ENCODE data around the gene DPH2.

The DPH2 gene

GRCh38 chr1:43933386-43934100 is 36.3 kb upstream of the DPH2 start, which contains the start of gene ARTN:
Gene ARTN (plus strand): TSS chr1:43933801. CDS start chr1:43935657, 1,856 bp downstream.
- peak within 1 kb of the TSS; percentile 53 for H3K4me3 ChIP-seq (ENCODE audit: low read depth in 1 of 2, low read length in 2 of 2)
- H3K9ac ChIP-seq (ENCODE audit: low read depth in 1 of 2, low read length in 2 of 2): peak within 1 kb of the TSS; percentile 7 to 20

GRCh38 chr1:43934101-43934985 is 35.5 kb upstream of the DPH2 start:
- H3K4me1 ChIP-seq (ENCODE audit: control insufficient read depth in 1 of 2, insufficient read depth in 2 of 2, low read length in 2 of 2): peaks cover 15 to 21% of the 10 kb centered on the region in 2 donors
- peak overlapping the region; percentile 7 to 20 for H3K9ac ChIP-seq (ENCODE audit: low read depth in 1 of 2, low read length in 2 of 2)
- no peaks in the 10 kb centered on the region for H3K9me3 ChIP-seq (ENCODE audit: control insufficient read depth in 1 of 2, low read length in 2 of 2)
- H3K27me3 ChIP-seq (ENCODE audit: control insufficient read depth in 1 of 2, insufficient read depth in 2 of 2, low read length in 2 of 2): peaks cover 0 to 6% of the 10 kb centered on the region in 2 donors
- H3K27ac ChIP-seq (ENCODE audit: low read depth, low read length): no peak overlapping the region
- H3K36me3 ChIP-seq (ENCODE audit: control insufficient read depth in 1 of 2, insufficient read depth in 2 of 2, low read length in 2 of 2): no peaks in the 10 kb centered on the region
- peak overlapping the region; percentile 53 for H3K4me3 ChIP-seq (ENCODE audit: low read depth in 1 of 2, low read length in 2 of 2)

More at GRCh38 chr1:43933386-43934100, 36.3 kb upstream of the DPH2 start, which contains the start of gene ARTN:
- no peaks in the 10 kb centered on the region for H3K36me3 ChIP-seq (ENCODE audit: control insufficient read depth in 1 of 2, insufficient read depth in 2 of 2, low read length in 2 of 2)
- peaks cover 0 to 6% of the 10 kb centered on the region in 2 donors for H3K27me3 ChIP-seq (ENCODE audit: control insufficient read depth in 1 of 2, insufficient read depth in 2 of 2, low read length in 2 of 2)
- H3K27ac ChIP-seq (ENCODE audit: low read depth, low read length): no peak within 1 kb of the TSS
- peaks cover 15 to 21% of the 10 kb centered on the region in 2 donors for H3K4me1 ChIP-seq (ENCODE audit: control insufficient read depth in 1 of 2, insufficient read depth in 2 of 2, low read length in 2 of 2)
- no peaks in the 10 kb centered on the region for H3K9me3 ChIP-seq (ENCODE audit: control insufficient read depth in 1 of 2, low read length in 2 of 2)

- H3K27ac ChIP-seq (ENCODE audit: low read depth, low read length): no peak overlapping the region
- H3K4me3 ChIP-seq (ENCODE audit: low read depth in 1 of 2, low read length in 2 of 2): no peak overlapping the region
- H3K36me3 ChIP-seq (ENCODE audit: control insufficient read depth in 1 of 2, insufficient read depth in 2 of 2, low read length in 2 of 2): no peaks in the 10 kb centered on the region
- H3K27me3 ChIP-seq (ENCODE audit: control insufficient read depth in 1 of 2, insufficient read depth in 2 of 2, low read length in 2 of 2): peaks cover 0 to 6% of the 10 kb centered on the region in 2 donors
- H3K9ac ChIP-seq (ENCODE audit: low read depth in 1 of 2, low read length in 2 of 2): peak overlapping the region in 1 of 2 donors; percentile 7
- peaks cover 15 to 21% of the 10 kb centered on the region in 2 donors for H3K4me1 ChIP-seq (ENCODE audit: control insufficient read depth in 1 of 2, insufficient read depth in 2 of 2, low read length in 2 of 2)
- no peaks in the 10 kb centered on the region for H3K9me3 ChIP-seq (ENCODE audit: control insufficient read depth in 1 of 2, low read length in 2 of 2)
These were observed 34.9 kb upstream of the DPH2 start for GRCh38 chr1:43934986-43935324.

GRCh38 chr1:43935711-43936427 is 33.9 kb upstream of the DPH2 start:
- Histone ChIP-seq H3K9me3 (ENCODE audit: control insufficient read depth in 1 of 2, low read length in 2 of 2) (no peaks in the 10 kb centered on the region), H3K4me3 (ENCODE audit: low read depth in 1 of 2, low read length in 2 of 2) (peak overlapping the region in 1 of 2 donors; percentile 26), H3K27ac (ENCODE audit: low read depth, low read length) (no peak overlapping the region), H3K36me3 (ENCODE audit: control insufficient read depth in 1 of 2, insufficient read depth in 2 of 2, low read length in 2 of 2) (no peaks in the 10 kb centered on the region), H3K9ac (ENCODE audit: low read depth in 1 of 2, low read length in 2 of 2) (no peak overlapping the region), H3K4me1 (ENCODE audit: control insufficient read depth in 1 of 2, insufficient read depth in 2 of 2, low read length in 2 of 2) (peaks cover 15 to 21% of the 10 kb centered on the region in 2 donors), H3K27me3 (ENCODE audit: control insufficient read depth in 1 of 2, insufficient read depth in 2 of 2, low read length in 2 of 2) (peaks cover 0 to 6% of the 10 kb centered on the region in 2 donors)

- Histone ChIP-seq H3K36me3 (ENCODE audit: control insufficient read depth in 1 of 2, insufficient read depth in 2 of 2, low read length in 2 of 2) (no peaks in the 10 kb centered on the region), H3K9me3 (ENCODE audit: control insufficient read depth in 1 of 2, low read length in 2 of 2) (no peaks in the 10 kb centered on the region), H3K27ac (ENCODE audit: low read depth, low read length) (no peak overlapping the region), H3K4me3 (ENCODE audit: low read depth in 1 of 2, low read length in 2 of 2) (peak overlapping the region; percentile 54 to 55), H3K4me1 (ENCODE audit: control insufficient read depth in 1 of 2, insufficient read depth in 2 of 2, low read length in 2 of 2) (peaks cover 15 to 21% of the 10 kb centered on the region in 2 donors), H3K9ac (ENCODE audit: low read depth in 1 of 2, low read length in 2 of 2) (no peak overlapping the region), H3K27me3 (ENCODE audit: control insufficient read depth in 1 of 2, insufficient read depth in 2 of 2, low read length in 2 of 2) (peaks cover 0 to 6% of the 10 kb centered on the region in 2 donors)
These were observed 33.2 kb upstream of the DPH2 start for GRCh38 chr1:43936431-43937151.

- Histone ChIP-seq H3K27ac (ENCODE audit: low read depth, low read length) (no peak overlapping the region), H3K9ac (ENCODE audit: low read depth in 1 of 2, low read length in 2 of 2) (no peak overlapping the region), H3K9me3 (ENCODE audit: control insufficient read depth in 1 of 2, low read length in 2 of 2) (no peaks in the 10 kb centered on the region), H3K36me3 (ENCODE audit: control insufficient read depth in 1 of 2, insufficient read depth in 2 of 2, low read length in 2 of 2) (no peaks in the 10 kb centered on the region), H3K27me3 (ENCODE audit: control insufficient read depth in 1 of 2, insufficient read depth in 2 of 2, low read length in 2 of 2) (peaks cover 0 to 6% of the 10 kb centered on the region in 2 donors), H3K4me1 (ENCODE audit: control insufficient read depth in 1 of 2, insufficient read depth in 2 of 2, low read length in 2 of 2) (peaks cover 15 to 21% of the 10 kb centered on the region in 2 donors), H3K4me3 (ENCODE audit: low read depth in 1 of 2, low read length in 2 of 2) (no peak overlapping the region)
These were observed 32.5 kb upstream of the DPH2 start for GRCh38 chr1:43937179-43937865.

GRCh38 chr1:43938383-43938782 is 31.4 kb upstream of the DPH2 start:
- Histone ChIP-seq H3K9ac (ENCODE audit: low read depth in 1 of 2, low read length in 2 of 2) (no peak overlapping the region), H3K9me3 (ENCODE audit: control insufficient read depth in 1 of 2, low read length in 2 of 2) (no peaks in the 10 kb centered on the region), H3K27ac (ENCODE audit: low read depth, low read length) (no peak overlapping the region), H3K4me3 (ENCODE audit: low read depth in 1 of 2, low read length in 2 of 2) (no peak overlapping the region), H3K36me3 (ENCODE audit: control insufficient read depth in 1 of 2, insufficient read depth in 2 of 2, low read length in 2 of 2) (no peaks in the 10 kb centered on the region), H3K4me1 (ENCODE audit: control insufficient read depth in 1 of 2, insufficient read depth in 2 of 2, low read length in 2 of 2) (peaks cover 9 to 17% of the 10 kb centered on the region in 2 donors), H3K27me3 (ENCODE audit: control insufficient read depth in 1 of 2, insufficient read depth in 2 of 2, low read length in 2 of 2) (no peaks in the 10 kb centered on the region)

GRCh38 chr1:43938892-43939587 is 30.8 kb upstream of the DPH2 start:
- H3K9me3 ChIP-seq (ENCODE audit: control insufficient read depth in 1 of 2, low read length in 2 of 2): no peaks in the 10 kb centered on the region
- H3K4me1 ChIP-seq (ENCODE audit: control insufficient read depth in 1 of 2, insufficient read depth in 2 of 2, low read length in 2 of 2): peaks cover 5 to 12% of the 10 kb centered on the region in 2 donors
- H3K27ac ChIP-seq (ENCODE audit: low read depth, low read length): no peak overlapping the region
- no peaks in the 10 kb centered on the region for H3K36me3 ChIP-seq (ENCODE audit: control insufficient read depth in 1 of 2, insufficient read depth in 2 of 2, low read length in 2 of 2)
- H3K9ac ChIP-seq (ENCODE audit: low read depth in 1 of 2, low read length in 2 of 2): no peak overlapping the region
- H3K27me3 ChIP-seq (ENCODE audit: control insufficient read depth in 1 of 2, insufficient read depth in 2 of 2, low read length in 2 of 2): no peaks in the 10 kb centered on the region
- H3K4me3 ChIP-seq (ENCODE audit: low read depth in 1 of 2, low read length in 2 of 2): no peak overlapping the region

All from duodenal mucosa (tissue), 2 donors.